Body of pancreas (tissue), 4 donors: ENCODE measurements around the gene SAGE1.
"Not testable (repeated sequence)": the region's sequence is repeated elsewhere in the genome, so short reads cannot be mapped to it uniquely, and the experiment has no call there.

Experiments
- CTCF ChIP-seq, 7 experiments: fragments of 450-650 bp in 4 of 7; fragments of 200-600 bp in 3 of 7; sonication (generic) in 3 of 7; IDR thresholded peaks; one replicate each; pipeline ENCODE4 v1.5.1; 2016 to 2019; ENCODE audit warnings: antibody characterized with exemption in 7 of 7
- POLR2A ChIP-seq, 3 donors: fragments of 450-650 bp; IDR thresholded peaks; one replicate each; pipeline ENCODE4 v1.6.1; 2016; ENCODE audit warnings: antibody characterized with exemption in 3 of 3, mild to moderate bottlenecking in 2 of 3

DNA sequence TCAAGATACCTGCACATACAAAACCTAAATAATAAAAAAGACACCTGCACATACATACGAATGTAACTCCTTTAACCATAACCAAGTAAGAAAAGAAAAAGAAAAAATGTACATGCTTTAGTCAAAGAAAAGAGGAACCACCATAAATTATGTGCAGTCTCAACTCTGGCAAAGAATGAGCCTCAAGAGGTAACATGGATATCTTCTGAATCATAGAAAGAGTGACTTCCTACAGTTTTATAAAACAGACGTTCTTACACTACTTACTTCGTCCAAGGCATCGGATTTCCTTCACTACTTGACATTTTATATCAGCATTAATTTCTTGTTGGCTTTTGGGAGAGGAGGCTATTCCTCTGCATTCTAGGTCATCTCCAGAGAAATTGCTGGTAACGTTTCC, 10.8 kb upstream of the SAGE1 start:
- TF ChIP-seq CTCF, POLR2A (IDR thresholded peaks at IDR 0.05): not testable (repeated sequence)
